ENCODE results near the gene DNAH7. TPM values are rescaled to one million over a fixed set of nuclear protein-coding genes. Genes with fewer than 3 reads are reported as not detected.

DNAH7 gene
- total RNA-seq, 2 experiments from 2014 or later: 0.07 TPM

GRCh38 chr2:195902857-195903256, 165.8 kb downstream of the DNAH7 start:
- CTCF ChIA-PET: interaction anchor here (0.6 kb wide), 1 partner anchor 889 kb away, joined by 3 read pairs; no protein-coding TSS in a partner anchor
- no peak overlapping the region for H3K27ac Mint-ChIP-seq

GRCh38 chr2:195899226-195899625, 169.4 kb downstream of the DNAH7 start:
- H3K4me3 Mint-ChIP-seq: no peak overlapping the region
- peaks cover 2% of the 10 kb centered on the region for H3K27me3 Mint-ChIP-seq
- ChIA-PET CTCF (no interaction called here), POLR2A (no interaction called here)
- no peak for TF ChIP-seq CTCF (IDR thresholded peaks at IDR 0.05)
- ATAC-seq (no peak), DNase-seq (no peak)
- no peaks in the 10 kb centered on the region for H3K9me3 Mint-ChIP-seq
- H3K4me1 Mint-ChIP-seq (ENCODE audit: low read depth): no peaks in the 10 kb centered on the region
- H3K36me3 Mint-ChIP-seq (ENCODE audit: low read depth): no peaks in the 10 kb centered on the region
- intact Hi-C loops (cut with micrococcal nuclease): no loop called here
- H3K27ac Mint-ChIP-seq: no peak overlapping the region

More at GRCh38 chr2:195902857-195903256, 165.8 kb downstream of the DNAH7 start:
- DNase-seq: no peak
- Mint-ChIP-seq H3K9me3 (no peaks in the 10 kb centered on the region), H3K27me3 (no peaks in the 10 kb centered on the region), H3K36me3 (ENCODE audit: low read depth) (no peaks in the 10 kb centered on the region), H3K4me3 (no peak overlapping the region), H3K4me1 (ENCODE audit: low read depth) (no peaks in the 10 kb centered on the region)
- POLR2A ChIA-PET: interaction anchor here (0.7 kb wide), 1 partner anchor 12 kb away, joined by 4 read pairs; no protein-coding TSS in a partner anchor
- intact Hi-C loops (cut with micrococcal nuclease): no loop called here
- no peak for TF ChIP-seq CTCF (IDR thresholded peaks at IDR 0.05)
- no peak for ATAC-seq

- Mint-ChIP-seq H3K27ac (no peak overlapping the region), H3K36me3 (ENCODE audit: low read depth) (no peaks in the 10 kb centered on the region), H3K9me3 (no peaks in the 10 kb centered on the region), H3K27me3 (peaks cover 2% of the 10 kb centered on the region), H3K4me1 (ENCODE audit: low read depth) (no peaks in the 10 kb centered on the region), H3K4me3 (no peak overlapping the region)
- ATAC-seq (no peak), DNase-seq (no peak)
- ChIA-PET POLR2A (interaction anchor here (0.9 kb wide), 1 partner anchor 22 kb away, joined by 3 read pairs; no protein-coding TSS in a partner anchor), CTCF (no interaction called here)
- intact Hi-C loops (cut with micrococcal nuclease): no loop called here
- TF ChIP-seq CTCF (IDR thresholded peaks at IDR 0.05): no peak
These were observed 170.0 kb downstream of the DNAH7 start for GRCh38 chr2:195898505-195899191.

GRCh38 chr2:195891081-195891480, 177.6 kb downstream of the DNAH7 start:
- ChIA-PET POLR2A (no interaction called here), CTCF (interaction anchor here (1.2 kb wide), 1 partner anchor 177 kb away, joined by 4 read pairs; the partner anchor contains the start of gene DNAH7)
- no peak for DNase-seq
- no peak for ATAC-seq
- Mint-ChIP-seq H3K9me3 (no peaks in the 10 kb centered on the region), H3K4me1 (ENCODE audit: low read depth) (no peaks in the 10 kb centered on the region), H3K27ac (no peak overlapping the region), H3K36me3 (ENCODE audit: low read depth) (no peaks in the 10 kb centered on the region), H3K4me3 (no peak overlapping the region), H3K27me3 (no peaks in the 10 kb centered on the region)
- TF ChIP-seq CTCF (IDR thresholded peaks at IDR 0.05): no peak
- intact Hi-C loops (cut with micrococcal nuclease): no loop called here

- no peaks in the 10 kb centered on the region for H3K4me1 Mint-ChIP-seq (ENCODE audit: low read depth)
- H3K36me3 Mint-ChIP-seq (ENCODE audit: low read depth): no peaks in the 10 kb centered on the region
- ChIA-PET POLR2A (no interaction called here), CTCF (no interaction called here)
- H3K9me3 Mint-ChIP-seq: no peaks in the 10 kb centered on the region
- no peak overlapping the region for H3K27ac Mint-ChIP-seq
- ATAC-seq (no peak), DNase-seq (no peak)
- intact Hi-C loops (cut with micrococcal nuclease): no loop called here
- TF ChIP-seq CTCF (IDR thresholded peaks at IDR 0.05): no peak
- no peak overlapping the region for H3K4me3 Mint-ChIP-seq
- no peaks in the 10 kb centered on the region for H3K27me3 Mint-ChIP-seq
These were observed 189.5 kb downstream of the DNAH7 start for GRCh38 chr2:195879153-195879552.

Measured in activated CD8-positive, alpha-beta T cell treated with anti-CD3 and anti-CD28 coated beads for 36 hours (primary cell).